ENCODE results near the gene USP48. TPM values are rescaled to one million over a fixed set of nuclear protein-coding genes. Genes with fewer than 3 reads are reported as not detected.

Gene USP48
- total and polyA plus RNA-seq, 2 donors (not counting 1 experiment from before 2014, with no cell fraction given): 34.1 to 45.6 TPM

DNA sequence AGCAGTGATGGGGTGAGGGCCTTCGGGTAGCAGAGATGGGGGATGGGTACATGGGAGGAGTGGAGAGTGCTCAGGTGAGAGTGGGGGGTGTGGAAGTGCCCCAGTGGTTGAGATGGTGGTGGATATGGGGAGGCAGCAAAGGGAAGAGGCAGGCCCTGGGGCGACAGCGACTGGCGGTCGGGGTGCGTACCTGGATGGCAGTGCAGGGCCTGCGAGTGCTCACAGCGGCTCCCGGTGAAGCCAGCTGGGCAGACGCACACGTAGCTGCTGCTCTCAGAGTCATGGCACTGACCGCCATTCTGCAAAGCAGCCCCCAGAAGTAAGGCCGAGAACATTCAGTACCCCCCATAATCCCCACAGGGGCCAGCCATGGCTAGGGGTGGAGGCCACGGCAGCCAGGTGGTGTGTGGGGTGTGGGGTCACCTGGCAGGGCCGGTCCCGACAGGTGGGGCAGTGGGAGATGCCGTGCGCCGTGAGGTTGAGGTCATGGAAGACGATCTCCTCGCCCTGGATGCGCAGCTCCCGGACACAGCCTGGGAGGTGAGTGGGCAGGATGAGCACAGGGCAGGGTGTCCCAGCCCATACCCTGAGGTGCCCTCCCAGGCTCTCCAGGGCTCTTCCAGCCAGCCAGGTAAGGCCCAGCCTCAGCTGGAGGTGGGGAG lies 48.0 kb upstream of the USP48 start:
- H3K27ac ChIP-seq (ENCODE audit: insufficient read depth, low read length): no peak overlapping the region
- no peaks in the 10 kb centered on the region for H4K20me1 ChIP-seq (ENCODE audit: control insufficient read depth, extremely low read depth, insufficient read depth, low read length)
- peaks cover 49% of the 10 kb centered on the region for H3K36me3 ChIP-seq (ENCODE audit: control insufficient read depth, insufficient read depth, low read length)
- H2AFZ ChIP-seq (ENCODE audit: low read length): no peak overlapping the region
- TF ChIP-seq, protein P1, sequence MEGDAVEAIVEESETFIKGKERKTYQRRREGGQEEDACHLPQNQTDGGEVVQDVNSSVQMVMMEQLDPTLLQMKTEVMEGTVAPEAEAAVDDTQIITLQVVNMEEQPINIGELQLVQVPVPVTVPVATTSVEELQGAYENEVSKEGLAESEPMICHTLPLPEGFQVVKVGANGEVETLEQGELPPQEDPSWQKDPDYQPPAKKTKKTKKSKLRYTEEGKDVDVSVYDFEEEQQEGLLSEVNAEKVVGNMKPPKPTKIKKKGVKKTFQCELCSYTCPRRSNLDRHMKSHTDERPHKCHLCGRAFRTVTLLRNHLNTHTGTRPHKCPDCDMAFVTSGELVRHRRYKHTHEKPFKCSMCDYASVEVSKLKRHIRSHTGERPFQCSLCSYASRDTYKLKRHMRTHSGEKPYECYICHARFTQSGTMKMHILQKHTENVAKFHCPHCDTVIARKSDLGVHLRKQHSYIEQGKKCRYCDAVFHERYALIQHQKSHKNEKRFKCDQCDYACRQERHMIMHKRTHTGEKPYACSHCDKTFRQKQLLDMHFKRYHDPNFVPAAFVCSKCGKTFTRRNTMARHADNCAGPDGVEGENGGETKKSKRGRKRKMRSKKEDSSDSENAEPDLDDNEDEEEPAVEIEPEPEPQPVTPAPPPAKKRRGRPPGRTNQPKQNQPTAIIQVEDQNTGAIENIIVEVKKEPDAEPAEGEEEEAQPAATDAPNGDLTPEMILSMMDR (conservative IDR thresholded peaks at IDR 0.05 in 1 of 2, IDR thresholded peaks at IDR 0.05 in 1 of 2; ENCODE audit: low read depth in 1 of 2, low read length in 2 of 2): no peak
- TF ChIP-seq EZH2 (IDR thresholded peaks at IDR 0.05; ENCODE audit: low read length, missing control alignments): no peak
- no peak overlapping the region for H3K4me2 ChIP-seq (ENCODE audit: extremely low read depth, insufficient read depth, low read length)
- no peaks in the 10 kb centered on the region for H3K79me2 ChIP-seq (ENCODE audit: control insufficient read depth, insufficient read depth, low read length)
- no peaks in the 10 kb centered on the region for H3K27me3 ChIP-seq (ENCODE audit: control insufficient read depth, insufficient read depth, low read length)
- no peak overlapping the region for H3K9ac ChIP-seq (ENCODE audit: insufficient read depth, low read length)
- DNase-seq (ENCODE audit: low read depth in 2 of 2): no peak
- no peak overlapping the region for H3K4me3 ChIP-seq (replicated peaks in 1 of 4; ENCODE audit: control extremely low read depth in 1 of 4, insufficient read depth in 1 of 4, low read depth in 3 of 4, low read length in 4 of 4)
- no peaks in the 10 kb centered on the region for H3K9me3 ChIP-seq (ENCODE audit: control insufficient read depth, insufficient read depth, low read depth, low read length)
- H3K4me1 ChIP-seq (ENCODE audit: control insufficient read depth, extremely low read depth, insufficient read depth, low read length): no peaks in the 10 kb centered on the region

DNA sequence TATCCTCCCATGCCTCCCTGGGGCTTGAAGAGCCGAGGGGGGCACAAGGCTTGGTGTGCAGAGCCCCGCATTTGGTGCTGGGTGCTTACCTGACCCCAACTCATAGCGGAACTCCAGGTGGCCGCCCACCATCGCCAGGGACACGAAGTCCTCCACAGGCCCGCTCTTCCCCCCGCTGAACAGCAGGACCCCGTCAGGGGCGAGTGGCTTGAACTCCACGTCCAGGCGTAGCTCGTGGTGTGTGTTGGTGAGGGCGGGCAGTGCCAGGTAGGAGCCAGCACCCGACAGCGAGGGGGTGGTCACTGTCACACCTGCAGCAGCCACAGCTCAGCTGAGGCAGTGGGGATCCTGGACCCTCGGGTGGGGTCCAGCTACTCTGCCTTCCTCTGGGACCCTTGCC lies 46.3 kb upstream of the USP48 start:
- Histone ChIP-seq H3K36me3 (ENCODE audit: control insufficient read depth, insufficient read depth, low read length) (peaks cover 47% of the 10 kb centered on the region), H3K4me1 (ENCODE audit: control insufficient read depth, extremely low read depth, insufficient read depth, low read length) (no peaks in the 10 kb centered on the region), H3K9me3 (ENCODE audit: control insufficient read depth, insufficient read depth, low read depth, low read length) (no peaks in the 10 kb centered on the region), H3K27me3 (ENCODE audit: control insufficient read depth, insufficient read depth, low read length) (no peaks in the 10 kb centered on the region), H3K4me3 (replicated peaks in 1 of 4; ENCODE audit: control extremely low read depth in 1 of 4, insufficient read depth in 1 of 4, low read depth in 3 of 4, low read length in 4 of 4) (no peak overlapping the region), H3K4me2 (ENCODE audit: extremely low read depth, insufficient read depth, low read length) (no peak overlapping the region), H2AFZ (ENCODE audit: low read length) (no peak overlapping the region), H3K79me2 (ENCODE audit: control insufficient read depth, insufficient read depth, low read length) (no peaks in the 10 kb centered on the region), H3K9ac (ENCODE audit: insufficient read depth, low read length) (no peak overlapping the region), H3K27ac (ENCODE audit: insufficient read depth, low read length) (no peak overlapping the region), H4K20me1 (ENCODE audit: control insufficient read depth, extremely low read depth, insufficient read depth, low read length) (no peaks in the 10 kb centered on the region)
- DNase-seq (ENCODE audit: low read depth in 2 of 2): no peak
- TF ChIP-seq EZH2 (IDR thresholded peaks at IDR 0.05; ENCODE audit: low read length, missing control alignments): no peak
- TF ChIP-seq, protein P1 (conservative IDR thresholded peaks at IDR 0.05 in 1 of 2, IDR thresholded peaks at IDR 0.05 in 1 of 2; ENCODE audit: low read depth in 1 of 2, low read length in 2 of 2): no peak

DNA sequence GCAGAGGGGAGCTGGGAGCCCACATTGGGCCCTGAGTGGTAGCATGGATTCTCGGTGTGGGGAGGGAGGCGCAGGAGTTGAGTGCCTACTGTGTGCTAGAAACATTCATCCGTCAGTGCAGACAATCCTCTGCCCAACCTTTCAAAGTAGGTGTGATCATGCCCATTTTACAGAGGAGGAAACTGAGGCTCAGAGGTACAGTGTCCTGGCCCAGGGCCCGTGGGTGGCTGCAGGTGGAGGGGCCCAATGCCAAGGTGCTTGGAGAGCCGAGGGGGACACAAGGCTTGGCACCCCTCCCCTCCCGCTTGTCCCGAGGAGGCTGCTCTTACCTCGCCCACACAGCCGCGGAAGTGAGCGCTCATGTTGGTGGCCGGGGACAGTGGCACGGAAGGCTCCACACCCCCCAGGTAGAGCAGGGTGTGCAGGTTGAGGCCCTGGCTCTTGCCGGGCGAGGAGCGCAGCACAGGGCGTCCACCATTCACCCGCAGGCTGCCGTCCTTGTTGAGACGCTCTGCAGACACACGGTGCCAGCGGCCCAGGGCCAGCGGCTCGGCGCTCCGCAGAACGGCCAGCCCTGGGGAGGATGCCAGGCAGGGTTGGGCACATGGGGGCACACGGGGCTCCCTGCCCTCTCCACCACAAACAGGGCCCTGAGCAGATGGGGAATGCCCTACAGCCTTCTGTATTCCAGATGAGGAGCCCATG lies 45.7 kb upstream of the USP48 start:
- H2AFZ ChIP-seq (ENCODE audit: low read length): no peak overlapping the region

More for the DNA sequence above, 45.7 kb upstream of the USP48 start:
- no peak overlapping the region for H3K27ac ChIP-seq (ENCODE audit: insufficient read depth, low read length)
- H3K27me3 ChIP-seq (ENCODE audit: control insufficient read depth, insufficient read depth, low read length): no peaks in the 10 kb centered on the region
- no peak overlapping the region for H3K4me2 ChIP-seq (ENCODE audit: extremely low read depth, insufficient read depth, low read length)
- no peak overlapping the region for H3K4me3 ChIP-seq (replicated peaks in 1 of 4; ENCODE audit: control extremely low read depth in 1 of 4, insufficient read depth in 1 of 4, low read depth in 3 of 4, low read length in 4 of 4)
- H4K20me1 ChIP-seq (ENCODE audit: control insufficient read depth, extremely low read depth, insufficient read depth, low read length): no peaks in the 10 kb centered on the region
- no peak for DNase-seq (ENCODE audit: low read depth in 2 of 2)
- no peaks in the 10 kb centered on the region for H3K9me3 ChIP-seq (ENCODE audit: control insufficient read depth, insufficient read depth, low read depth, low read length)
- TF ChIP-seq EZH2 (IDR thresholded peaks at IDR 0.05; ENCODE audit: low read length, missing control alignments): no peak
- TF ChIP-seq, protein P1 (conservative IDR thresholded peaks at IDR 0.05 in 1 of 2, IDR thresholded peaks at IDR 0.05 in 1 of 2; ENCODE audit: low read depth in 1 of 2, low read length in 2 of 2): no peak
- H3K36me3 ChIP-seq (ENCODE audit: control insufficient read depth, insufficient read depth, low read length): peaks cover 49% of the 10 kb centered on the region
- no peaks in the 10 kb centered on the region for H3K79me2 ChIP-seq (ENCODE audit: control insufficient read depth, insufficient read depth, low read length)
- H3K9ac ChIP-seq (ENCODE audit: insufficient read depth, low read length): no peak overlapping the region
- no peaks in the 10 kb centered on the region for H3K4me1 ChIP-seq (ENCODE audit: control insufficient read depth, extremely low read depth, insufficient read depth, low read length)
